HG02885 (cell line): ENCODE data around the gene ACSM4.
"Not testable (repeated sequence)": the region's sequence is repeated elsewhere in the genome, so short reads cannot be mapped to it uniquely, and the experiment has no call there.

Experiments
- ATAC-seq: cut with Tn5 transposase; IDR thresholded peaks from one replicate; pipeline ENCODE4 v1.9.1; 2021; ENCODE audit warnings: mild to moderate bottlenecking; ENCODE audit not compliant: unreplicated experiment, poor library complexity

ACSM4 gene

GRCh38 chr12:7324176-7324575, 20.3 kb downstream of the ACSM4 start:
- no peak for ATAC-seq

- ATAC-seq: no peak
These were observed 24.0 kb downstream of the ACSM4 start for GRCh38 chr12:7327918-7328317.

- ATAC-seq: not testable (repeated sequence)
These were observed 33.9 kb downstream of the ACSM4 start for GRCh38 chr12:7337790-7338189.

GRCh38 chr12:7339675-7340074, 35.8 kb downstream of the ACSM4 start:
- ATAC-seq: no peak

GRCh38 chr12:7344833-7345606, 41.1 kb downstream of the ACSM4 start:
- no peak for ATAC-seq

- ATAC-seq: no peak
These were observed 42.8 kb downstream of the ACSM4 start for GRCh38 chr12:7346551-7347225.

- no peak for ATAC-seq
These were observed 45.5 kb downstream of the ACSM4 start for GRCh38 chr12:7349418-7349817.

- ATAC-seq: no peak
These were observed 47.3 kb downstream of the ACSM4 start for GRCh38 chr12:7351177-7351576.

GRCh38 chr12:7352661-7353060, 48.8 kb downstream of the ACSM4 start:
- ATAC-seq: no peak

- no peak for ATAC-seq
These were observed 50.7 kb downstream of the ACSM4 start for GRCh38 chr12:7354529-7354928.

- ATAC-seq: peak; percentile 57
These were observed 57.4 kb downstream of the ACSM4 start for GRCh38 chr12:7361265-7361664.

- no peak for ATAC-seq
These were observed 58.9 kb downstream of the ACSM4 start for GRCh38 chr12:7362734-7363133.

- peak; percentile 97 for ATAC-seq
These were observed 65.4 kb downstream of the ACSM4 start for GRCh38 chr12:7369274-7369729.

GRCh38 chr12:7373226-7373625, 69.4 kb downstream of the ACSM4 start:
- ATAC-seq: no peak

- ATAC-seq: no peak
These were observed 70.7 kb downstream of the ACSM4 start for GRCh38 chr12:7374423-7375144.

- ATAC-seq: no peak
These were observed 71.3 kb downstream of the ACSM4 start for GRCh38 chr12:7375145-7375543.

GRCh38 chr12:7376196-7376595, 72.3 kb downstream of the ACSM4 start:
- no peak for ATAC-seq
